Suprapubic skin (tissue), 3 donors: ENCODE data around the gene COG4.

ENCODE experiments used
- CTCF ChIP-seq, 2 donors: fragments of 200-600 bp in 1 of 2; fragments of 450-650 bp in 1 of 2; sonication (generic) in 1 of 2; IDR thresholded peaks; one replicate each; pipeline ENCODE4 v1.5.1; 2016 to 2019; ENCODE audit warnings: antibody characterized with exemption in 2 of 2, mild to moderate bottlenecking in 1 of 2, moderate library complexity in 1 of 2
- POLR2A ChIP-seq, 2 donors: fragments of 450-650 bp; IDR thresholded peaks; one replicate each; pipeline ENCODE4 v1.6.1; 2017; ENCODE audit warnings: antibody characterized with exemption in 2 of 2, mild to moderate bottlenecking in 2 of 2, moderate library complexity in 2 of 2

GRCh38 chr16:70463235-70463634 is 60.1 kb downstream of the COG4 start:
- no peak for TF ChIP-seq CTCF (IDR thresholded peaks at IDR 0.05)
- TF ChIP-seq POLR2A (IDR thresholded peaks at IDR 0.05): no peak
